Stimulated activated CD8-positive, alpha-beta memory T cell treated with anti-CD3 and anti-CD28 coated beads, Interleukin-12 subunit alpha, Interleukin-12 subunit beta, amount 100 ng/mL, for 1 hour (primary cell): ENCODE measurements around the gene GALNT17.
A peak's percentile ranks its signal among the peaks of the same experiment; 100 is the strongest.
"Not testable (repeated sequence)": the region's sequence is repeated elsewhere in the genome, so short reads cannot be mapped to it uniquely, and the experiment has no call there.

Source experiments
- DNase-seq: peaks from one replicate; pipeline ENCODE4 v3.0.0-alpha.2; 2020; ENCODE audit warnings: low read depth

The GALNT17 gene

DNA sequence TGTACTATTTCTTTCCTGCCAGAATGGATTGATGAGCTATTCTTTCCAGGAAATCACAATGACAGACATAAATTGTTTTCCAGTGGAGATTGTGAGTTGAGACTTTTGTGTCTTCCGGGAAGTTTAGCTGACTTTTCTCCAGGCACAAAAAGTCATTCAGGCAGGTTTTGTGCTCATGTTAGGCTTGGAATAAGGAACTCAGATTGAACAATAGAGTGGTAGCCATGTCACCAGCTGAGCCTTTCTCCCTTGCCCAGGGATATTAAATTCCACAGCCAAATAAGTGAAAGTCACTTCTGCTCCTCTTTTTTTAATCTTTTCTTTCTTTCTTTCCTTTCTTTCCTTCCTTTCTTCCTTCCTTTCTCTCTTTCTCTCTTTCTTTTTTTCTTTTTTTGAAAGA is 559.6 kb downstream of the GALNT17 start:
- DNase-seq: no peak

DNA sequence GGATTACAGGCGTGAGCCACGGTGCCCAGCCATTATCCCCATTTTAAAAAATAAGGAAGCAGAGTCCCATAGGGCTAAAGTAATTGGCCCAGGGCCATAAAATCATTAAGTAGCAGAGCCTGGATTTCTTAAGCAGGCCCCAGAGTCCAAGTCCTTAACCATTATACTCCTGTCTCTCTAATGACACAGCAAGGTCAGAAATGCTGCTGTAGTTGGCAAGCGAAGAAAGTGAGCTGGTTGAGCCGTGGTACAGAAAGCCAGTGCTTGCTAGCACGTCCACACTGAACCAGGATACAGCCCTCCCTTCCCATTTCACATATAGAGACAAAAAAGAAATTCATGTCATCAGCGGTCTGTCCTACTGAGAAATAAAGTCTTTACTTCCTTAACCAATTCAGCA is 562.7 kb downstream of the GALNT17 start:
- no peak for DNase-seq

DNA sequence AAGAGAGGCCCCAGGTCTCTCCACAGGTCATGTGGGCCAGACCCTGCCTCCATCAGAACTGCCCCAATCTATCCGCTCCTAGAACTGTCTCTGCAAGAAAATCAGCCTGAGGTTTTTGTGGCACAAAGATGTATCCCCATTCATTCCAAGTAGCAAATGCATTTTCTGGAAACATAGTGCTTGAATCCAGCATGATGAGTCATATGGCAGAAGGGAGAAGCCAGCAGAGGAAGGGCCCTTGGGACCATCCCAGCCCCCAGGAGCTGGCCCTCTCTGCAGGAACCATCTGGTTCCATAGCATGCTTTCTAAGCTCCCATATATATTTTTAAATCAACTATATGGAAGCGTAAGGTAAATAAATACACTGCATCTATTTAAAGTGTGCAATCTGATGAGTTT is 563.2 kb downstream of the GALNT17 start:
- DNase-seq: no peak

DNA sequence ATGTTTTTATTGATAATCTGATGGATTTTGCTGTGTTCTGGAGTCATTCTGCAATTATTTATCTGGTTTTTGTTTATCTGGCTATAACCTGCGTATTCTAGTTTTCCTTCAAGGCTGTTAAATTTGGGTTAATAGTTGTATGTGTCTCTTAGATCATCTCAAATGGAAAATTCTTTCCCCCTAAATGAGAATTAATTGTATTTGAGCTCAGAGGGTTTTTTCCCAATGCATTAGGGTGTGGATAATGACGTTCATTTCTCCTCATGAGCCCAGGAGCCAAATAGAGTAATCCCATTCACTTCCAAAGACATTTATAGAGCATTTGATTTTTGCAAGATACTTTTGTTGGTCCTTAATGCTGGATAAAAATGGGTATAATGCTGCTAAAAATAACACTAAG is 564.6 kb downstream of the GALNT17 start:
- no peak for DNase-seq

DNA sequence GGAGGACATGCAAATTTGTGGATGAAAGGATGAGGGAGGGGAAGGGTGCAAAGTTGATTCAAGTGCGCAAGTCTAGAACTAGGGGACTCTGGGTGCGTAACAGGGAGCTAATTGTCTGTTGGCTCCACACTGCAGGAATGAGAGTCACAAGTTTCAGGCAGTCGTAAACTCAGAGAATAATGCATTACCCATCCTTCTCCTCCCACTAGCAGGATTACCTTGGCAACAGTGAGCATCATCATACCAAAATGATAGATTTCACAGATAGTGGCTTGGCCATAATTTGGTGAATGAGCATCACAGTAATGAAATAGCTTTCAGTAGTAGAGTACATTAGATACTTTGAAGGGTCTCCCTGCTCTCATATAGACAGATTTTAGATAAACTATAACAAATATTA is 565.5 kb downstream of the GALNT17 start:
- DNase-seq: no peak

DNA sequence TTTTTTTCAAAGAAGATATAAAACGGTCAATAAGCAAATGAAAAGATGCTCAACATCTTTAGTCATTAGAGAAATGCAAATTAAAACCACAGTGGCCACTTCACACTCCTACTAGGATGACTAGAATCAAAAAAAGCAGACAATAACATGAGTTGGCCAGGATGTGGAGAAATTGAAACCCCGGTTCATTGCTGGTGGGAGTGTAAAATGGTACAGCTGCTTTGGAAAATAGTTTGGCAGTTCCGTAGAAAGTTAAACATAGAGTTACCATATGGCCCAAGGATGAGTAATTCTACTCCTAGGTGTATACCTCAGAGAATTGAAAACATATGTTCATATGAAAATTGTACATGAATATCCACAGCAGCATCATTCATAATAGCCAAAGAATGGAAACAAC is 573.3 kb downstream of the GALNT17 start:
- DNase-seq: no peak

DNA sequence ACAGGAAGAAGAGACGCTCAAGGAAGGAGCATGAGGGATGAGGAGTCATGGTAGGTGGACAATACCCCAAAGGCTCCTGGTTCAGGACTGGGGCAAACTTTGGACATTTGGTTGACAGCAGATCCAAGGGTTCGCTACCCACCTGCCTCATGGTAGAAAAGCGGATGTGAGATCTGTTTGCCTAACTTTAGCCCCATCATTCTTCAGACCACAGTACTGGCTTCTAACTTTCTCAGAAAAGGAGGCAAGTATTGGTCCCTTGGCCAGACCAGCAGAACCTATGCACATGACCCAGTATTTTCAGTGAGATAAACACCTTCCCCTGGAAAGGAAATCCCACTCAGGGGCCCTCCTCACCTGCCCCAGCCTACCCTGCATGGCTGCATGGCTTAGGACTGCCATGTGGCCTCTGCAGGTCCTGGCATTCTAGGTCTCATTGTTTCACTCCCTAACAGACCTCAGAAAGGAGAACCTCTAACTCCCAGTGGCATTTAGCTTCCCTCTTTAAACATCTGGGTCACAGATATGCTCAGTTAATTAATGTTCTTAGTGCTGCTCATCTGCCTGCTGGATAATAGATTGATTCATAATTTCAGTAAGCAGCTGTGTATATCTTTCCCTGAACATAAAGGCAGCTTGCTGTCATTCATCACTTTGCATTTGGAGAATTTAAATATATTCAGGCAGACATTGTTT is 574.1 kb downstream of the GALNT17 start:
- DNase-seq: no peak

DNA sequence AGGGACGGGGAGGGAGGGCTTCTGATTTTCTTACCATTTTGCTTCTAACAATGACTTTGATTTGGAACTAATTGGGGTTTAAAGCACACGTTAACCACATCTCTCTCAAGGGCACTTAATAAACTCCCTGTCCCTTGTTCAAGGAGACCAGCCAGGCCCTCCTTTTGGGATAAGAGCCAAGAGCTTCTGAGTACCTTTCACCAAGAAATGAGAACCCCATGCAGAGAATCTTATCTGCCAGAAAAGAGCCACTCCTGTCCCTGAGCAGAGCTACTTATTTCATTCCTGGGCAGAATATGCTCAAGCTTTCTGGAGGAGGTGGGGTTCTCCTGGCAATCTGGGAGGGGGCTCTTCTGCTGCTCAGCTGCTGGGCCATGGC is 574.6 kb downstream of the GALNT17 start:
- no peak for DNase-seq

DNA sequence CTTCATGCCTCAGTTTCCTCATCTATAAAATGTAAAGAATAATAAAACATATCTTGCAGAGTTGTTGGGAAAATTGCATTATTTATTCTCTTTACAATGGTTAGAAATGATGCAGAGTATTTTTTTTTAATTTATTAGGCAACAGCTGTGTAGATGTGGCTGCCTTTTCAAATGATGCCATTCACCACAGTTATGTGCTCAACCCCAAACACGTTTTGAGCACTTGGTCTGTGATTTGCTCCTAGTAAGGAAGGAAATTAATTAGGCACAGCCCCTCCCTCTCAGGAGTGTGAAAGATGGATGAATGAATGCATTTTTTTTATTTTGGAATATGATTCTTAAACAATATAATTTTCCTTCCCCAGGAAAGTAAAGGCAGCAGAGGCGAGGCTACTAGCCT is 575.1 kb downstream of the GALNT17 start:
- no peak for DNase-seq

DNA sequence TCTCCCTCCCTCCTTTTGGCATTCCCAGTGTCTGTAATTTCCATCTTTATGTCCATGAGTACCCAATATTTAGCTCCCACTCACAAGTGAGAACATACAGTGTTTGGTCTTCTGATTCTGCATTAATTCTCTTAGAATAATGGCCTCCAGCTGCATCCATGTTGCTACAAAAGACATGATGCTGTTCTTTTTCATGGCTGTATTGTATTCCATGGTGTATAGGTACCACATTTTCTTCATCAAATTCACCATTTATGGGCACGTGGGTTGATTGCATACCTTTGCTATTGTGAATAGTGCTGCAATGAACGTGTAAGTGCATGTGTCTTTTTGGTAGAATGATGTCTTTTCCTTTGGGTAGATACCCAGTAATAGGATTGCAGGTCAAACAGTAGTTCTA is 576.8 kb downstream of the GALNT17 start:
- no peak for DNase-seq

DNA sequence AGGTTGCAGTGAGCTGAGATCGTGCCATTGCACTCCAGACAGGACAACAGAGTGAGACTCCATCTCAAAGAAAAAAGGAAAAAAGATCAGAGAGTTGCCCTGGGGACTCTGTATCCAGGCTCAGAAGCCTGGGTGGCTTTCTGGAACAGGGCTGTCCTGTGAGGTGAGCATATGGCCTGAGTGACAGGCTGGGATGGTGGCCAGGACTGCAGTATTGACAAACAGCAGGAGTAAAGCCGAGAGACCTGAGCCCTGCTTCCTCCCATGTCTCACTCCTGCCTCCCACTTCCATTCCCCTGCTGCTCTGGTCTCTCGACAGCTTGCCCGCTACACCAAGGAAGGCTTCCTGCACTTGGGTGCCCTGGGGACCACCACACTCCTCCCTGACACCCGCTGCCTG is 578.5 kb downstream of the GALNT17 start:
- no peak for DNase-seq

DNA sequence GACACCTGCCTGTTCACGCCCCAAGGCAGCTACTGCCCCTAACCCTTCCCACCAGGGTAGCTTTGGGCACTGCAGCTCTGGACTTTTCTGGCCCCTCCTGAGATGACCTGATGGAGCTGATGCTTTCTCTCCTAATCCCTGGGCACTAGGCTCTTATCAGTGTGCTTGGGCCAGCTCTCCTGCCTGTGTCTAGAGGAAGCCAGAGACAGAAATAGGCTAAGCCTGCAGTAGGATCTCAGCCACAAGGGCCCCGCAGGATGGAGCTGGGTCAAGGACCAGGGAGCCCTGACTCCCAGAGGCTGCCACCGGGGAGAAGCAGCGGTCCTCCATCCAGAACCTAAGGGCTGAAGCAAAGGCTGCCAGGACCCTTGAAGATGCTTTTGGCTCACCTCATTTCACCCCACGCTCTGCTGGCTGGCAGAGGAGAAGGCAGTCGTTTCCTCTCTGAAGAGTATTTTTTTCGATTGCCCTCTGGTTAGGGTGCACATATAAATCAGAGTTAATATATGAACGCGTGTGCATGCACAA is 580.8 kb downstream of the GALNT17 start:
- DNase-seq: no peak

DNA sequence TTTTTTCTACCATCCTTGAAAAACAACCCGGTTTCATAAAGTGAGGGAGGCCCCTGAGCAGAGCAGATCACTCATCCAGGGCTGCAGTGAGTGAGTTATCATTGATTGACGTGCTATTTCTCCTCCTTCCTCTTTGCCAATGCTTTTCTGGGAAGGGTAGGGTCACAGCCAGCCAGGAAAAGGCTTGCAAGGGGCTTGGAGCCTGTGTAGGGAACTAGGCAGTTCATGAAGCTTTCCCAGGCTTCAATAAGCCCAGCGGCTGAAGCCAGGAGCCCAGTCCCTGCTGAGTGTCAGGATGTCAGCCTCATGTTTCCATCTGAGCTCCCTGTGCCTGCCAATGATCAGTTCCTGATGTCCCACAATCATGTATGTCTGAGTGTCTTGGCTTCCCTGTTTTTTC is 584.7 kb downstream of the GALNT17 start:
- DNase-seq: no peak

DNA sequence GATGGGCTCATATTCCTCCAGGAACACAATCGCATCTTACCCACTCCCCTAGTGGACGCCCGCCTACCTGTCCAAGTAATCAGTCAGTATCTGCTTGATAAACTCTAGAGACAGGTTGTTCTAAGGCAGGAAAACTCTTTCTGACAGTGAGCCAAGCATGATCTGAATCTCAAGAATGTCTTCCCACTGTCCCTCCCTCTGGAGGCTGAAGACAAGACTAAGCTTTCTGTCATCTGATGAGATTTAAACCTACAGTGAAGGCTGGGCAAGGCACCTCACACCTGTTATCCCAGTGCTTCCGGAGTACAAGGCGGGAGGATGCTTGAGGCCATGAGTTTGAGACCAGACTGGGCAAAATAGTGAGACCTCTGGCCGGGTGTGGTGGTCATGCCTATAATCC is 586.6 kb downstream of the GALNT17 start:
- no peak for DNase-seq

DNA sequence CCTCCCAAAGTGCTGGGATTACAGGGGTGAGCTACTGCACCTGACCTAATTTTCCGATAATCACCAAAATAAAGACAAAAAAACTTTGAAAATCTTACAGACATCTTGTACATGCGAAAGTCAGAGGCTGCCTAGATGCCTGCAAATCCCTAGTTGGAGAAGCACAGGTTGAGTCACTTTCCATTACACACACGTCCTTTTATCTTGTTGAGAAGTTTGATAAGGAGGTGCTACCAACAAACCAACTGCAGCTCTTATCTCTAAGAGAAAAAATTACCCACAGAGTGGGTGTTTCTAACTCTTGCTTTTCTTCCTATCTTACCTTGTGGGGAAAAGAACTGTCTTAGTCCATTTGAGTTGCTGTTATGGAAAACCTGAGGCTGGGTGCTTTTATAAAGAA is 589.8 kb downstream of the GALNT17 start:
- no peak for DNase-seq

DNA sequence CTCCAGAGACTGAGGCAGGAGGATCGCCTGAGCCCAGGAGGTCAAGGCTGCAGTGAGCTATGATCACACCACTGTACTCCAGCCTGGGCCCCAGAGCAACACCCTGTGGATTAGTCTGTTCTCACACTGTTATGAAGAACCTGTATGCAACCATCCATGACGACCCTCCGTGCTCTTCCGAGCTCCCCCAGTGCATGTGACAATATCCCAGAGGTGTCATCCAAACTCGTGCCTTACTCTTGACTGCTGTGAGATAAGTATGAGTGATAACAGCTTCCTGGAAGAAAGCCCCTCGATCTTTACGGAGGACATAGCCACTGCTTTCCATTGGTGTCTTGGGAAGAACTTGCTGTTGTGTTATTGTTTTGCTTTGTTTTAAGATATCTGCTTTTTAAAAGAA is 591.9 kb downstream of the GALNT17 start:
- no peak for DNase-seq

DNA sequence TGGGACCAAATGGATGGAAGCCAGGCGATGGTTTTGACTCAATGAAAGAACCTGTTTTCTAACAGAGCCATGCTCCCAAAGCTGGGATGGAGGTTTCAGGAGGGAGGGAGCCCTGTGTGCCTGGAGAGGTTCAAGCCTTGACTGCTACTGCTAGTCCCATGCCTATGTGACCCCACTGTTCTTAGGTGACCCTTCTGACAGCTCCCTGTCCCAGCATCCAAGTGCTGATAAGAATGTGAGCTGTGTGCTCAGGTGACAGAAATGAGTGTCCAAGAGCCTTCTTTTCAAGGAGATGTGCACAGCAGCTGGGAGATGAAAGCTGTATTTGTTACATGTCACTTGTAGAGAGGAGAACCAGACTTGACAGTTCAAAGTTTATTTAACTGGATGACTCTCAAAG is 595.4 kb downstream of the GALNT17 start:
- no peak for DNase-seq

DNA sequence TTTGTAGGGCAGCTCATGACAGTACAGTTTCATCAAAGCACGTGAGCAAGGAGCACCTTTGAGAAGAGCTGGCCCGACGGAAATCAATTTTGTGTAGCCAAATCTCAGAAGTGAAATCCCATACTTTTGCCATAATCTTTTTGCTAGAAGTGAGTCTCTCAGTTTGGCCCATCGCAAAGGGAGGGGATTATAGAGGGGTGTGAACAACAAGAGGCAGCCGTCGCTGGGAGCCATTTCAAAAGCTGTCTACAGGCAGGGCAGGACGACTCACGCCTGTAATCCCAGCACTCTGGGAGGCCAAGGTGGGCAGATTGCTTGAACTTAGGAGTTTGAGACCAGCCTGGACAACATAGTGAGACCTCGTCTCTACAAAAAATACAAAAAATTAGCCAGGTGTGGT is 599.8 kb downstream of the GALNT17 start:
- no peak for DNase-seq

DNA sequence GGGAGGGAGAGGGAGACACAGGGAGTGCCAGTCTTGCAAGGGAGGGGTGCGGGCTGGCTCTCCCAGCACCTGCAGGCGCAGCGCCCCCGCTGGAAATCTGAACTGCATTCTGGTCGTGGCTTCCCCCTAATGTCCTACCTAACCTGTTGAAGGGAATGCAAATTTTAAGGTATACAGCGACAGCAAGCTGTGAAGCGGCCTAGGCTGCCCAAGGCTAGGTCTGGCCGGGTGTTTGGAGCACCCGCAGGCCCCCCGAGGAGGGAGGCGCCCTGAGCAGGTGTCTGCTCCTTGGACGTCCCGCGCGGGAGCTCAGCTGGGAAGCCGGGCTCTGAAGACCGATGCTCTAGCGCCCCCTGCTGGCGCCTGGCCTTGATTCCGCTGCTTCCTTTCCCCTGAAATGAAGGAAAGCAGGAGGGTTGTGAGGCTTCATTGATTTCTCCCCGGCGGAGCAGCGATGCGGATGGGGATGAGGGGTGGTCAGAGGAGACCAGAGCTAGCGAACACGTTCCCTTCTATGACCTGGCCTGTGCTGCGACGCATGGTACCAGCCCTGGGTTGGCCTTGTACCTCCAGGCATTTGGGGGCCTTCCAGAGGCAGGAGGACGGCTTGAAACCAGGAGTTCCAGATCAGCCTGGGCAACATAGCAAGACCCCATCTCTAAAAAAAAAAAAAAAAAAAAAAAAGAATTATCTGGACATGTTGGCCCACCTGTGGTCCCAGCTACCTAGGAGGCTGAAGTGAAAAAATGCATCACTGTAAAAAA is 601.3 kb downstream of the GALNT17 start:
- DNase-seq: peak; percentile 7

DNA sequence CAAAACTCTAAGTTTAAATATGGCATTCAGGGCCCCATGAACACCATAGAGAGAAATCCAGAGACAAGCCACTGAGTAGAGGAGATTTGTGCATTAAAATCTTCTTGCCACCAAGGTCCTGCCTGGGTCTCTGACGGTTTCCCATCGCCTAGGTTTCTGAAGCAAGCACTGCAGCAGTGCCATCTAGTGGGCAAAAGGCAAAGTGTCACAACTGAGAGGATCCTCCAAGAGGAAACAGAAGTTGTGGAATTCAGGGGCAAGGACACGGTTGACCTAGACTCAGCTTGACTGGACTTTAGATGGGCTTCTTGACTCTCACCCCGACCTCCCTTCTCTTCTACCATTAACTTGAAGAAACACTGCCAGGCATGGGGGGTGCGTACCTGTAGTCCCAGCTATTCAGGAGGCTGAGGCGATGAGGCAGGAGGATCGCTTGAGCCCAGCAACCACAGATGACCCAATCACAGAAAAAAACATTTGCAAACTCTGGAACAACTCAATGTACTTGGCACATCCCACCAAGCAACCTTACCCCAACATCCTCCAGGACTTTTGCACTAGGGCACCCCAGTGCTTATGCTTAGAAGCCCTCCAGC is 604.1 kb downstream of the GALNT17 start:
- no peak for DNase-seq

DNA sequence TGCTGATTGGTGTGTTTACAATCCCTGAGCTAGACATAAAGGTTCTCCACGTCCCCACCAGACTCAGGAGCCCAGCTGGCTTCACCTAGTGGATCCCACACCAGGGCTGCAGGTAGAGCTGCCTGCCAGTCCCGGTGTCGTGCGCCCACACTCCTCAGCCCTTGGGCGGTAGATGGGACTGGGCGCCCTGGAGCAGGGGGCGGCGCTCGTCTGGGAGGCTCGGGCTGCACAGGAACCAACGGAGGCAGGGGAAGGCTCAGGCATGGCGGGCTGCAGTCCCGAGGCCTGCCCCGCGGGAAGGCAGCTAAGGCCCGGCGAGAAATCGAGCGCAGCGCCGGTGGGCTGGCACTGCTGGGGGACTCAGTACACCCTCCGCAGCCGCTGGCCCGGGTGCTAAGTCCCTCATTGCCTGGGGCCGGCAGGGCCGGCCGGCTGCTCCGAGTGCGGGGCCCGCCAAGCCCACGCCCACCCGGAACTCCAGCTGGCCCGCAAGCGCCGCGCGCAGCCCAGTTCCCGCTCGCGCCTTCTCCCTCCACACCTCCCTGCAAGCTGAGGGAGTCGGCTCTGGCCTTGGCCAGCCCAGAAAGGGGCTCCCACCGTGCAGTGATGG is 606.1 kb downstream of the GALNT17 start:
- not testable (repeated sequence) for DNase-seq

DNA sequence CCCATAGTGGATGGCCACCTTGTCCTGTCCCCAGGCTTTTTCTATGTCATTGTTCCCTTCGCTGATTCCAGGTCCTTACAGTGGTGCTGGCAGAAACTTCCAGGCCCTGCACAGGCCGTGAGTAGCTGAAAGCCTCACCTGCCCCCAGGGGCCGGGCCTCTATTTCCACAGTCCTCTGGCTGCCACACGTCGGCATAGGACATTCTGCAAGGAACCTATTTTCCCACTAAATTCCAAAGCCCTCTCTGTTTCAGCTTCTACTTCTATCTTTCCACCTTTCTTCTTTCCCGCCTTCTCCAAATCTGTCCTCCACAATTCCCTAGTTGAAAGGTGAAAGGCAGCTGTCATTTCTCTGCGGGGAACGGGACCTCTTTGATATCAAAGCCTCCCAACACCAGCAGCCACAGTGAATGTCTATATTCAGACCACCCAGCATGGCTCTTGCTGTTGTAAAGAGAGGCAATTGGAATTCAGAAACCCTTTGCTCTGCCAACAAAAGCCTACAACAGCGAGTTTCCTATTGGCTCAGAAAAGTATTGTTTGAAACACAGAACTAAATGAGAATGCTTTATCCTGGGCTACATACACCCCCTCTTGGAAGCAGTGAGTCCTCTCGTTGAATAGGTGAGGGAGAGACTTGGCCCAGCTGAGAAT is 607.7 kb downstream of the GALNT17 start:
- no peak for DNase-seq
